HPDE6-E6E7 (cell line): Measurements from ENCODE around the gene RWDD1.

Experiments
- DNase-seq: peaks from one replicate; pipeline ENCODE4 v3.0.0; 2011; ENCODE audit warnings: missing footprints; ENCODE audit errors: extremely low spot score

Gene RWDD1

GRCh38 chr6:116570856-116571682, at the start of gene RWDD1:
RWDD1 (plus strand) TSS chr6:116571504; CDS start chr6:116571583, 79 bp downstream.
- DNase-seq = peak; percentile 95

GRCh38 chr6:116522896-116523295, 48.4 kb upstream of the RWDD1 start:
- no peak for DNase-seq

- DNase-seq = no peak
Measured at GRCh38 chr6:116524236-116524635, 47.1 kb upstream of the RWDD1 start.

- no peak for DNase-seq
Measured at GRCh38 chr6:116528133-116528532, 43.2 kb upstream of the RWDD1 start.

GRCh38 chr6:116528780-116529179, 42.5 kb upstream of the RWDD1 start:
- DNase-seq = no peak

GRCh38 chr6:116529466-116530290, 41.6 kb upstream of the RWDD1 start:
- DNase-seq = no peak

- no peak for DNase-seq
Measured at GRCh38 chr6:116530436-116530835, 40.9 kb upstream of the RWDD1 start.

GRCh38 chr6:116531675-116532570, 39.4 kb upstream of the RWDD1 start:
- DNase-seq = peak; percentile 44

- no peak for DNase-seq
Measured at GRCh38 chr6:116533233-116533957, 37.9 kb upstream of the RWDD1 start.

- no peak for DNase-seq
Measured at GRCh38 chr6:116535109-116535508, 36.2 kb upstream of the RWDD1 start.

GRCh38 chr6:116536216-116536621, 35.1 kb upstream of the RWDD1 start:
- peak; percentile 50 for DNase-seq

- no peak for DNase-seq
Measured at GRCh38 chr6:116542426-116542825, 28.9 kb upstream of the RWDD1 start.

GRCh38 chr6:116543149-116543548, 28.2 kb upstream of the RWDD1 start:
- DNase-seq = no peak

- no peak for DNase-seq
Measured at GRCh38 chr6:116545651-116546050, 25.7 kb upstream of the RWDD1 start, which contains the start of gene TRAPPC3L. TRAPPC3L (minus strand) TSS chr6:116545684; CDS start chr6:116545514, 170 bp downstream.

GRCh38 chr6:116547358-116547757, 23.9 kb upstream of the RWDD1 start:
- no peak for DNase-seq

GRCh38 chr6:116550796-116551195, 20.5 kb upstream of the RWDD1 start:
- no peak for DNase-seq

- no peak for DNase-seq
Measured at GRCh38 chr6:116553451-116553850, 17.9 kb upstream of the RWDD1 start, which contains the start of gene CALHM4. CALHM4 (plus strand) TSS chr6:116553751; CDS start chr6:116553794, 43 bp downstream.

GRCh38 chr6:116556065-116556464, 15.2 kb upstream of the RWDD1 start:
- no peak for DNase-seq

GRCh38 chr6:116556814-116557415, 14.4 kb upstream of the RWDD1 start:
- DNase-seq = no peak

- DNase-seq = peak; percentile 85
Measured at GRCh38 chr6:116557893-116558292, 13.4 kb upstream of the RWDD1 start.
